GM13977 (cell line): ENCODE data around the gene MACROD2.

Experiments used
- DNase-seq: peaks from one replicate; pipeline ENCODE4 v3.0.0; 2012; ENCODE audit warnings: low spot score
- in situ Hi-C: fragments of 300-500 bp; cut with MboI; formaldehyde crosslinking; loops from one replicate; pipeline ENCODE4 v1.12.0; 2022; ENCODE audit warnings: low sequenced_read_pairs, low pct_unique_long_range_greater_than_20kb, mixed read lengths, inconsistent platforms; ENCODE audit not compliant: unreplicated experiment
- TF ChIP-seq, protein P1 (sequence below): IDR thresholded peaks from 2 replicates; pipeline ENCODE4 v1.5.1; 2012; ENCODE audit warnings: mild to moderate bottlenecking, control low read depth; ENCODE audit not compliant: insufficient read depth; ENCODE audit errors: extremely low read depth, missing control alignments

The MACROD2 gene

DNA sequence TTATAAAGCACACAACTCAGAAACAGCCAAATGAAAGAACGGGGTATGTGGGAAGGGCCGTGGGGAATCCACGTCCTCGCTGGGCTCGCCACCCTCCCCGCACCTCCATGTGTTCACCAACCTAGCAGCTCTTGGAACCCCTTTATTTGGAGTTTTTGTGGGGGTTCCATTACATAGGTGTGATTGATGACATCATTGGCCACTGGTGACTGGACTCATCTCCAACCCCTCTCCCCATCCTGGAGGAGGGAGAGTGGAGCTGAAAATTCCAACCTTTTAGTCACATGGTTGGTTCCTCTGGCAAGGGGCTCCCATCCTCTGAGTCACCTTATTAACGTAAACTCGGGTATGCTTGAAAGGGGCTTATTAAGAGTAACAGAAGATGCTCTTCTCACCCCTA, 934.1 kb downstream of the MACROD2 start:
- no peak for DNase-seq
- in situ Hi-C loops = no loop called here
- TF ChIP-seq, protein P1, sequence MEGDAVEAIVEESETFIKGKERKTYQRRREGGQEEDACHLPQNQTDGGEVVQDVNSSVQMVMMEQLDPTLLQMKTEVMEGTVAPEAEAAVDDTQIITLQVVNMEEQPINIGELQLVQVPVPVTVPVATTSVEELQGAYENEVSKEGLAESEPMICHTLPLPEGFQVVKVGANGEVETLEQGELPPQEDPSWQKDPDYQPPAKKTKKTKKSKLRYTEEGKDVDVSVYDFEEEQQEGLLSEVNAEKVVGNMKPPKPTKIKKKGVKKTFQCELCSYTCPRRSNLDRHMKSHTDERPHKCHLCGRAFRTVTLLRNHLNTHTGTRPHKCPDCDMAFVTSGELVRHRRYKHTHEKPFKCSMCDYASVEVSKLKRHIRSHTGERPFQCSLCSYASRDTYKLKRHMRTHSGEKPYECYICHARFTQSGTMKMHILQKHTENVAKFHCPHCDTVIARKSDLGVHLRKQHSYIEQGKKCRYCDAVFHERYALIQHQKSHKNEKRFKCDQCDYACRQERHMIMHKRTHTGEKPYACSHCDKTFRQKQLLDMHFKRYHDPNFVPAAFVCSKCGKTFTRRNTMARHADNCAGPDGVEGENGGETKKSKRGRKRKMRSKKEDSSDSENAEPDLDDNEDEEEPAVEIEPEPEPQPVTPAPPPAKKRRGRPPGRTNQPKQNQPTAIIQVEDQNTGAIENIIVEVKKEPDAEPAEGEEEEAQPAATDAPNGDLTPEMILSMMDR = no peak

DNA sequence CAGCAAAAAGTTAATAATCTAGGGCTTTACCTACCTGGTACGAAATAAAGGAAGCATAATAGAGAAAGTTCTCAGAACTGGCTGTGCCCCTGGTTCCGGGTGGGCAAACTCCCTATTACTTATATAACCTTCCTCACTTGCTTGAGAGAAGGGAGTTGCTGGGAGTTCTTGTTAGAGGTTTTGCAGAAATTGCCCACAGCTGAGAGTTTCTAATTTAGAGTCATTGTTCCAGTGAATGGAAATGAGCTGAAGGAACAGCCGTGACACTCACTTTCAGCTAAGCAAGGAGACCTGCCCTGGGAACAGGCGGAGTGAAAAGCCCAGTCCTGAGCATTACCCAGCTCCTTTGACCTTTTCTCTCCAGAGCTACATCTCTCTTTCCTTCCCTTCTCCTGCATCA, 936.7 kb downstream of the MACROD2 start:
- TF ChIP-seq, protein P1 = no peak
- DNase-seq = no peak
- in situ Hi-C loops = no loop called here

DNA sequence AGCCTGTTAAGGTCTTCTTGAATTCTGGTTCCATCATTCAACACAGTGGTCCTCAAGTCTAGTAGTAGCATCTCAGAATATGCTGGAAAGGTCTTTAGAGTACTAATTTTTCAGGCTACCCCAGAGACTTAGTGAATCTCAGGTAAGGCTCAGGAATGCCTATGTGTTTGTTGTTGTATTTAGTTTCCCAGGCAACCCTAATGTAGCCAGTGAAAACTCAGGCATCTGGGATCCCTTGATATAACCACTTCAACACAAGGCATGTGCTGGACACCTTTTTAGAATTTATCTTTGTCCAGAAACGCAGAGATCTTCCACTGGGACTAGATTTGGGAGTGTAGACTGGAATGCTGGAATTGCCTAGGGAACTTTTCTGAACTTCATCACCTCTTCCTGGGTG, 940.0 kb downstream of the MACROD2 start:
- in situ Hi-C loops = no loop called here
- TF ChIP-seq, protein P1 = no peak
- DNase-seq = no peak

DNA sequence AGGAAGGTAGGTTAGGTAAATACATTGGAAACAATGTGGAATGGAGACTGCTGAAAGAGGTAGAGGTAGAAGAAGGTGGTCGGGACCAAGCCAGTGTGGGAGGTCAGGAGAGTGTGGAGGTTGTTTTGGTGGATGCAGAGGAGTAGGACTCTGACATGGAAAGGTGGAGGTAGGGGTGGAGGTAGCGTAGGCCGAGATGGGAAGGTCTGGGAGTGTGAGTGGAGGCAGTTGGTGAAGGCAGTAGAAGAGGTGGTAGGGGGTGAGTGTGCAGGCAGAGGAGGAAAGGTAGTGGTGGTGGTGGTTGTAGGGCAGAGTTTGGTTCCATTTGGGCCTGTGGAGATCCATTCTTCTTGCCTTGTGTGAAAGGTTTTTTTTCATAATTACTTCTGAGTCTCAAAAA, 941.7 kb downstream of the MACROD2 start:
- TF ChIP-seq, protein P1 = no peak

DNA sequence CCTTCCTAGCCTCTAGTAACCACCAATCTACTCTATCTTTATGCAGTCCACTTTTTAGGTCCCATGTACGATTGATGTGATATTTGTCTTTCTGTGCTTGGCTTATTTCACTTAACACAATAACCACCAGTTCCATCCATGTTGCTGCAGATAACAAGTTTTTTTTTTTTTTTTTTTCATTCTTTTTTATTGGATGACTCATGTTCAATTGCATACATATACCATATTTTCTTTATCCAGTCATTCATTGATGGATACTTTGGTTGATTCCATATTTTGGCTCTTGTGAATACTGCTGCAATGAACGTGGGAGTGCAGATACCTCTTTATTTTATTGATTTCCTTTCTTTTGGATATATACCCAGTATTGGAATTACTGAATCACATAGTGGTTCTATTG, 942.5 kb downstream of the MACROD2 start:
- no peak for DNase-seq
- in situ Hi-C loops = no loop called here
- TF ChIP-seq, protein P1 = no peak

More for the DNA sequence above, 941.7 kb downstream of the MACROD2 start:
- DNase-seq = no peak
- in situ Hi-C loops = no loop called here

DNA sequence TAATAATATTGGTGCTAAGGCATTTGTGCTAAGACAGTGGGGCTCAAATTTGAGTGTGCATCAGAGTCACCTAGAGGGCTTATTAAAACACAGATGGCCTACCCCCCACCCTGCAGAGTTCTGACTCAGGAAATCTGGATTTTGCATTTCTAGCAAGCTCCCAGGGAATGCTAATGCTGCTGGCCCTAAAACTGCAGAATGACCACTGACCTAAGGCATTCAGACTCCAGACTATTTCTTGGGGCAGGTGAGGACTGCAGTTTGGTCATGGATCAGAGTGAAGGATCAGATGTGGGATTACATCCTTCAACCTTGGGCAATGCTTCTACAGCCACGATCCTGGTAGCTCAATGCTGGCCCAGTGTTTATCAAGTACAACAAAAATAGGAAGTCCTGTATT, 952.2 kb downstream of the MACROD2 start:
- DNase-seq = no peak
- TF ChIP-seq, protein P1 = no peak
- in situ Hi-C loops = no loop called here

DNA sequence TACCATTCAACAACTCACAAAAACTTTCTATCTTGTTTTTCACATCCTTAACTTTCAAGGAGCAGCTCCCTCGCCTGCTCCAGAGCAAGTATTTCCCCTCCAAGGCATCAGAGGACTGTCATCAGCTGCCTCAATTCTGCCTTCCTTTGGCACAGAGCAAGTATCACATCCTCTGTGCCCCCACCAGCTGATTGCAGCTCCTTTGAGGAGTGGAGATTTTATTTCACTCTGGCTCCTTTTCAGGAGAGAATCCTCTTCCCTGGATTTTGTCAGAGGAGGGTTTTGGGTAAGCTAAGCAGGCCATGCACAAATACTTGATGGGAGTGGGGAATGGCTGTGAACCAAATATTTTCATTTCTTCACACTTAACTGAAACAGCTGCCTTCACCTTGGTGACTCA, 952.6 kb downstream of the MACROD2 start:
- DNase-seq = no peak
- TF ChIP-seq, protein P1 = no peak
- in situ Hi-C loops = no loop called here
